ENCODE results near the gene KANTR.

The KANTR gene

GRCh38 chrX:53073115-53073586 is 20.8 kb upstream of the KANTR start:
- Histone ChIP-seq H3K9me2 (replicated peaks; ENCODE audit: insufficient read depth, low read length) (no peaks in the 10 kb centered on the region), H3K79me2 (ENCODE audit: insufficient read depth, low read length) (no peaks in the 10 kb centered on the region), H4K20me1 (ENCODE audit: low read depth, low read length) (no peaks in the 10 kb centered on the region), H3K36me3 (ENCODE audit: low read length) (no peaks in the 10 kb centered on the region), H3K4me2 (ENCODE audit: low read depth, low read length, poor library complexity, severe bottlenecking) (peak overlapping the region; percentile 89), H2AFZ (ENCODE audit: low read depth, low read length, severe bottlenecking) (peak overlapping the region; percentile 74), H3F3A (ENCODE audit: insufficient read depth) (peaks cover 12% of the 10 kb centered on the region), H3K9ac (ENCODE audit: low read length) (peak overlapping the region; percentile 60), H3K27ac (ENCODE audit: low read depth, low read length) (peak overlapping the region; percentile 97), H3K4me3 (ENCODE audit: insufficient read depth, low read length, poor library complexity, severe bottlenecking) (peak overlapping the region; percentile 51), H3K9me3 (ENCODE audit: insufficient read depth, low read length) (no peaks in the 10 kb centered on the region), H3K27me3 (ENCODE audit: low read length) (no peaks in the 10 kb centered on the region)
- TF ChIP-seq CTCF (IDR thresholded peaks at IDR 0.05; ENCODE audit: insufficient read depth, low read length, poor library complexity, severe bottlenecking) (no peak), EZH2phosphoT487 (conservative IDR thresholded peaks at IDR 0.05; ENCODE audit: low read length) (no peak)

GRCh38 chrX:53075011-53075410 is 18.9 kb upstream of the KANTR start:
- Histone ChIP-seq H3K36me3 (ENCODE audit: low read length) (no peaks in the 10 kb centered on the region), H3K9ac (ENCODE audit: low read length) (no peak overlapping the region), H3F3A (ENCODE audit: insufficient read depth) (peaks cover 12% of the 10 kb centered on the region), H3K4me3 (ENCODE audit: insufficient read depth, low read length, poor library complexity, severe bottlenecking) (no peak overlapping the region), H3K9me3 (ENCODE audit: insufficient read depth, low read length) (no peaks in the 10 kb centered on the region), H3K27me3 (ENCODE audit: low read length) (no peaks in the 10 kb centered on the region), H3K9me2 (replicated peaks; ENCODE audit: insufficient read depth, low read length) (no peaks in the 10 kb centered on the region), H3K27ac (ENCODE audit: low read depth, low read length) (no peak overlapping the region), H3K4me2 (ENCODE audit: low read depth, low read length, poor library complexity, severe bottlenecking) (no peak overlapping the region), H4K20me1 (ENCODE audit: low read depth, low read length) (no peaks in the 10 kb centered on the region), H2AFZ (ENCODE audit: low read depth, low read length, severe bottlenecking) (no peak overlapping the region), H3K79me2 (ENCODE audit: insufficient read depth, low read length) (no peaks in the 10 kb centered on the region)
- TF ChIP-seq EZH2phosphoT487 (conservative IDR thresholded peaks at IDR 0.05; ENCODE audit: low read length) (no peak), CTCF (IDR thresholded peaks at IDR 0.05; ENCODE audit: insufficient read depth, low read length, poor library complexity, severe bottlenecking) (no peak)

- H3K27ac ChIP-seq (ENCODE audit: low read depth, low read length): no peak overlapping the region
These were observed 17.3 kb upstream of the KANTR start for GRCh38 chrX:53076671-53077070.

More at GRCh38 chrX:53076671-53077070, 17.3 kb upstream of the KANTR start:
- Histone ChIP-seq H3K27me3 (ENCODE audit: low read length) (no peaks in the 10 kb centered on the region), H3K79me2 (ENCODE audit: insufficient read depth, low read length) (no peaks in the 10 kb centered on the region), H3K9me3 (ENCODE audit: insufficient read depth, low read length) (no peaks in the 10 kb centered on the region), H4K20me1 (ENCODE audit: low read depth, low read length) (no peaks in the 10 kb centered on the region), H3K36me3 (ENCODE audit: low read length) (no peaks in the 10 kb centered on the region), H3K9me2 (replicated peaks; ENCODE audit: insufficient read depth, low read length) (no peaks in the 10 kb centered on the region), H3K4me3 (ENCODE audit: insufficient read depth, low read length, poor library complexity, severe bottlenecking) (no peak overlapping the region), H3K4me2 (ENCODE audit: low read depth, low read length, poor library complexity, severe bottlenecking) (no peak overlapping the region), H2AFZ (ENCODE audit: low read depth, low read length, severe bottlenecking) (no peak overlapping the region), H3F3A (ENCODE audit: insufficient read depth) (peaks cover 21% of the 10 kb centered on the region), H3K9ac (ENCODE audit: low read length) (no peak overlapping the region)
- TF ChIP-seq CTCF (IDR thresholded peaks at IDR 0.05; ENCODE audit: insufficient read depth, low read length, poor library complexity, severe bottlenecking): no peak
- TF ChIP-seq EZH2phosphoT487 (conservative IDR thresholded peaks at IDR 0.05; ENCODE audit: low read length): no peak
